Embryonic facial prominence (tissue), 1 donor: ENCODE data around the gene ITGA8.
"Not testable (repeated sequence)": the region's sequence is repeated elsewhere in the genome, so short reads cannot be mapped to it uniquely, and the experiment has no call there.

Experiments
- DNase-seq: peaks from one replicate; pipeline ENCODE4 v3.0.0-alpha.2; 2016; ENCODE audit errors: extremely low spot score

The ITGA8 gene

DNA sequence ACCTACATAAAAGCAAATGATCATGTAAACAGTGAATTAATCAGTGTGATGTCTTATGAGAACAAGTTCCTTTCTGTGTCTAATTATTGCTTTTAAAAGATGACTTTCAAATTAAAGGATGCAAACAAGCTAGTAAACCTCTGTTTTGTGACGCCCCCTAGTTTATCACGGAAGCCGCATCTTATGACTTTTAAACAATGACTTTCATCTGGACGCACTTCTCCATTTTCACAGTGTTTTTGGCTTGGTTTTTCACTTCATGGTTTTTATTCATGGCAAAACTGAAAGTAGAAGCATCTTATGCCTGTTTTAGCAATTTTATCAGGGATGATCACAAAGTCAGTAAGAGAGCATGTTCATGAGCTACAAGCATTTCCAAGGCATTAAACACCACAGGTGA is 35.0 kb downstream of the ITGA8 start:
- no peak for DNase-seq

DNA sequence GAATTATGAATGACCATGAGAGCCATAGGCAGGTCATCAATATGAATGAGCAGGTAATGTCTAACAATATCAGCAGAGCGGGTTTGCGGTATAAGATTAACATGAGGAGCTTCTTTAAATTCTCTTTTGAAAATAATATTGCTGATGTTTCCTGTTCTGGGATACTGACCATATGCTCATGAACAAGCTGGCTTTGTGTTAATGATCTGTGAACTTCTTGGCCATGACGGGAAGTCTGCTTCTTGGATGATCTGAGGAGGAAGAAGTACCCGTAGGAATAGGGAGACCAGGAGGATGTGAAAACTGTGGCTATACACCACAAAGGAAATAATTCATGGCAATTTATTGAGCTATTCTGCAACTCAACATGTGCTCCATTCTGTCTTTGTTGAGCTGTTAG is 38.6 kb downstream of the ITGA8 start:
- DNase-seq: no peak

- no peak for DNase-seq
These were observed 40.9 kb downstream of the ITGA8 start for GRCh38 chr10:15678851-15679250.

- no peak for DNase-seq
These were observed 47.3 kb downstream of the ITGA8 start for GRCh38 chr10:15672469-15672868.

GRCh38 chr10:15670880-15671279 is 48.8 kb downstream of the ITGA8 start:
- DNase-seq: no peak

DNA sequence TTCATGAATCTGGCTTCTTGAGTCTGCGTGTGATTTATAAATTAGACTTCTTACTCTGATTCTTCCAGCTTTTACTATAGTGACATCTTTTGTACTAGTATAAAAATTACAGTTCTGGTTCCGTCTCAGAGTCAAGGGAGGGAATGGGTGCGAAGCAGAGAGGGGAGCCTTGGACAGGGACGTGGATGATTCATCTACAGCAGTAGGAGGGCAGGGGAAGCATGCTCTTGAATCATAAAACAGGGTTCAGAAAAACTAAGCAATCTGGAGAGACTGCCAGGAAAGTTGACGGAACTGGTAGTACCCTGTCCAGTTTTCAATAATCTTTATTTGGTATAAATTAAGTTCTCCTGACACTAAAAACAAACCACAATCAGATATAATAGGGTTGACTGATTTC is 58.1 kb downstream of the ITGA8 start:
- no peak for DNase-seq

- no peak for DNase-seq
These were observed 58.7 kb downstream of the ITGA8 start for GRCh38 chr10:15660990-15661389.

- no peak for DNase-seq
These were observed 61.5 kb downstream of the ITGA8 start for GRCh38 chr10:15658069-15658702.

DNA sequence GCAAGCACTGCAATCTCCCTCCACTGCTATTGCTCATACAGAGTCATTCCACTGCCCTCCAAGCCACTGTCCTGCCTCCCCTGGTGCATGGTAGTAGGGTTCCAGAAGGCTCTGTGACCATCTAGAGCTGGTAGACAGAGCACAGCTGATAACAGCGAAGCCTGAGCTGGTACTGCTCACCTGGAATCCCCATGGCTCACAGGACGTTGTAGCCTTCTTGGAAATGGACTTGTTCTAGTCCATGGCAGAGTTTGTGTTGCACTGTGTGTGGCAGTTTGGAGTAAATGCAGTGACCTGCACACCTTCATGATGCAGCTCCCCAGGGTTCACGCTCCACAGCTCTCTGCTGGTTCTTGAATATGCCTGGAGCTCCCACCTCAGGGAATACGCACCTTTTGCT is 67.0 kb downstream of the ITGA8 start:
- no peak for DNase-seq

DNA sequence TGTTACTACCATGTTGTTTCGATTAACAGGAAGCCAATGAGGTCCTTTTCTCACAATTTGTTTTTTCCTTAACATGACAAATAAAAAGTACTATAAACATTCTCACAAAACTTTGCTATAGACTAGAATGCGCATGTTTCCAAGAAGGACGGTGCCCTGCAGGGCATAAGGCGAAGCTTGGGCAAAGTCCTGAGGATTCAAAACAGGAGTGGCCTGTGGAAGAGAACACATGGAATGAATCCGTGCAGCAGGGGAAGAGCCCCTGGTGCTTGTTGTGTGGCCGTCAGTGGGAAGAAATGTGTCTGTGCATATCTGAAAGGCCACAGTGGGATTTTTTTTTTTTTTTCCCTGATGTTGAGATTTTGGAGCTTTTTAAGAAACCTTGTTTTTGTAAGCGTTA is 67.6 kb downstream of the ITGA8 start:
- no peak for DNase-seq

DNA sequence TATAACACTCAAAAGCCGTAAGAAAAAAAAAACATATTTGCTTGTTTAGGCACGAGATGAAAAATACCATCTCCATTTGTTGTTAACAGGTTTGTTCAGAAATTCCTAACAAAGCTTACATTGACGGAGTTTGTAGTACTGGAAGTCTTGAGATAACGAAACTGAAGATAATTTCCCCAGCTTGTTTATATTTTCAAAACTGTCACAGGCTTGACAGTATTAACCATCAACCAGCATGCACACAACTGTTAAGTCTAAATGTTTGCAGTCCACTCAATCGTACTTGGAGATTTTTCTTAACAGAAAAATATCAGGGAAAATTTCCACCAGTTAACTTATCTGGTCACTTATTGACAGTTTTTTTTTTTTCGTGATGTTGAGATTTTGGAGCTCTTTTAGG is 68.5 kb downstream of the ITGA8 start:
- no peak for DNase-seq

- no peak for DNase-seq
These were observed 77.6 kb downstream of the ITGA8 start for GRCh38 chr10:15642095-15642494.

DNA sequence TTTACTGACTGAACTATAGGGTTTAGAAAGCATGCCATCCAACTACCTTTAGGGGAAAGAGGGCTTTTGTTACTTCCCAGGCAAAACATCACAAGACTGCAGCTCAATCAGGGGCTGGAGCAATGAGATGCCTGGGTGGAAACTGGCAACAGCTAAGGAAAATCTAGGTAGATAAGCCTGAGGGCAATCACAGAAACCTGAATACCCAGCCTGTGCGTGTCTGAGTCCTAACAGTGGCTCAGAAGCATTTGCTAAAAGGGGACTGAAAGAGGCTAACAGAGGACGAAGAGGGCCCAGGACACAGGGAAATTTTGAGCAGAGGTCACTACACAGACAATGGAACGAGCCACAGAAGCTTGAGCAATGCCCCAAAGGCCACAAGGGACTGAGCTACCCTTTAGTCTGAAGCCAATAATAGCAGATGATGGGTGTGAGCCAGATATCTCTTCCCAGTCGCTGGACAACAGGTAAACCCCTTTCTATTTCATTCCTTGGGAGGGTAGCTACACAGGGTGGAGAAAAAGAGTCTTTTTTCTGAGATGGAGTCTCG is 79.1 kb downstream of the ITGA8 start:
- no peak for DNase-seq

GRCh38 chr10:15636446-15636845 is 83.3 kb downstream of the ITGA8 start:
- DNase-seq: no peak

- DNase-seq: no peak
These were observed 87.1 kb downstream of the ITGA8 start for GRCh38 chr10:15632456-15633091.

DNA sequence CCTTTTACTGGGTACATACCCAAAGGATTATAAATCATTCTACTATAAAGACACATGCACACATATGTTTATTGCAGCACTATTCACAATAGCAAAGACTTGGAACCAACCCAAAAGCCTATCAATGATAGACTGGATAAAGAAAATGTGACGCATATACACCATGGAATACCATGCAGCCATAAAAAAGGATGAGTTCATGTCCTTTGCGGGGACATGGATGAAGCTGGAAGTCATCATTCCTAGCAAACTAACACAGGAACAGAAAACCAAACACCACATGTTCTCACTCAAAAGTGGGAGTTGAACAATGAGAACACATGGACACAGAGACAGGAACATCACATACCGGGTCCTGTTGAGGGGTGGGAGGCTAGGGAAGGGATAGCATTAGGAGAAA is 88.5 kb downstream of the ITGA8 start:
- not testable (repeated sequence) for DNase-seq

- DNase-seq: no peak
These were observed 89.4 kb downstream of the ITGA8 start for GRCh38 chr10:15630353-15630752.

GRCh38 chr10:15627617-15628196 is 92.0 kb downstream of the ITGA8 start:
- DNase-seq: no peak

DNA sequence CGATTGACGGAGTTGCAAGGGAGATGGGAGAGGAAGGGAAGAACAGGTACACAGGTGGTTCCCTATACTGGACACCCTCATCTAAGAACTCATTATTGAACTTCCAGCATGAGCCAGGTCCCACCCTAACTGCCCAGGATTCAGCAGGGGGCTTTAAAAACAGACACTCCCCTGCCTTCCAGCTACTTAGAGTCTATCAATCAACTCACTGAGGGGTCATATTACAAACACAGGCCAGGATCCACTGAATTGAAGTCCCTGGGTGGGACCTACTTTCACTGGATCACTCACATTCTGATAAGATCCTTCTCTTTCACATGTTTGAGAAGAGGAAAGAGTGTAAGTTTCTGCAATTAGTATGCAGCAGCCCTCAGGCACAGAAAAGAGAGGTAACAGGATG is 92.8 kb downstream of the ITGA8 start:
- DNase-seq: no peak

- no peak for DNase-seq
These were observed 94.5 kb downstream of the ITGA8 start for GRCh38 chr10:15625261-15625660.

DNA sequence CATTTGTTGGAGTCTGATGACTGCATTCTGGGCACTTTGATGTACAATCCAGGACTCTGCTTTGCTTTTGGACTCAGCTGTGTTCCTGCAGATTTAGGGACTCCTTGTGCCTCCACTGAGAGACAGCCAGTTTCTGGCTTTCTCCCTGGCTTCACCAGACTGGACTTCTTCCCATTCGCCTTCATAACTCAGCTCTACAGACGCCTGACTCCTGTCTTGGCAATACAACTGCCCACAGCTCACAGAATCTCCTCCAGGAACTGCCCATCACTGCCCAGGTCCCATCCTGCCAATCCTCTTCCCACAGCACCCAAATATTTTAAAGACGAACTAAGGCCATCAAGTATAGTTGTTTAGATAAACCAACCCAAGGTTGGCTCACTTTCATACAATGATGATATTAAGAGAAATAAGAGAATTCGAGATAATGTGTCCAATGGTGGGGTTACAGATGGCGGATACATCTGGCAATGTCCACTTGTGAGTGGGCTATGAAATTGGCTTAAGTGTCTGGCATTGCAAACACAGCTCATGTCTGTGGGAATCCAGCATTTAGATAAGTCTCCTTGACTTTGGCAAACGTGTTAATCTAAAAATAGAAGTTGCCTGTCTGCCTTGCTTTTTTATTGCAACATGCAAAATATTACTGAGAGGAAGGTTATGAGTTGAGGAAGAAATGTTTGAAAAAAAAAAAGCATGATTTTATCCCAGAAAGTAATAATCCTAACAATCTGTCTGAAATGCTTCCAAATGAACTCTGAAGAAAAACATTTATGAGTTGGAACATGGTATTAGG is 95.1 kb downstream of the ITGA8 start:
- DNase-seq: no peak

GRCh38 chr10:15620836-15621515 is 98.7 kb downstream of the ITGA8 start:
- DNase-seq: no peak
